NCI-H1436 (cell line): ENCODE data around the gene SCAP.
"Not testable (repeated sequence)": the region's sequence is repeated elsewhere in the genome, so short reads cannot be mapped to it uniquely, and the experiment has no call there.

ENCODE experiments used
- DNase-seq: peaks from one replicate; lab custom pipeline; 2025; lab: John Stamatoyannopoulos, UW

Gene SCAP

GRCh38 chr3:47480267-47480666, 4.5 kb upstream of the SCAP start:
- DNase-seq: not testable (repeated sequence)

GRCh38 chr3:47479826-47480160, 4.1 kb upstream of the SCAP start:
- DNase-seq: no peak

GRCh38 chr3:47478022-47478421, 2.3 kb upstream of the SCAP start:
- DNase-seq: no peak

- no peak for DNase-seq
Measured at GRCh38 chr3:47476644-47477199, 981 bp upstream of the SCAP start.

- no peak for DNase-seq
Measured at GRCh38 chr3:47476330-47476626, 537 bp upstream of the SCAP start.

GRCh38 chr3:47475029-47475569, 642 bp downstream of the SCAP start:
- no peak for DNase-seq

- DNase-seq: no peak
Measured at GRCh38 chr3:47473391-47473790, 2.4 kb downstream of the SCAP start.

- DNase-seq: no peak
Measured at GRCh38 chr3:47469616-47470015, 6.1 kb downstream of the SCAP start.

GRCh38 chr3:47468315-47468714, 7.4 kb downstream of the SCAP start:
- not testable (repeated sequence) for DNase-seq

GRCh38 chr3:47464588-47464987, 11.2 kb downstream of the SCAP start:
- DNase-seq: no peak

GRCh38 chr3:47459534-47460085, 16.1 kb downstream of the SCAP start:
- DNase-seq: not testable (repeated sequence)

GRCh38 chr3:47456984-47457383, 18.8 kb downstream of the SCAP start:
- no peak for DNase-seq

GRCh38 chr3:47455806-47456452, 19.8 kb downstream of the SCAP start:
- DNase-seq: no peak

- DNase-seq: no peak
Measured at GRCh38 chr3:47452453-47453215, 23.1 kb downstream of the SCAP start.

- no peak for DNase-seq
Measured at GRCh38 chr3:47444103-47444502, 31.6 kb downstream of the SCAP start.

GRCh38 chr3:47443611-47443995, 32.1 kb downstream of the SCAP start:
- no peak for DNase-seq

- DNase-seq: no peak
Measured at GRCh38 chr3:47441796-47442551, 33.8 kb downstream of the SCAP start.

- DNase-seq: no peak
Measured at GRCh38 chr3:47440131-47440530, 35.6 kb downstream of the SCAP start.

- no peak for DNase-seq
Measured at GRCh38 chr3:47436180-47436579, 39.6 kb downstream of the SCAP start.

- no peak for DNase-seq
Measured at GRCh38 chr3:47434849-47435248, 40.9 kb downstream of the SCAP start.

- no peak for DNase-seq
Measured at GRCh38 chr3:47433796-47434195, 41.9 kb downstream of the SCAP start.

GRCh38 chr3:47432673-47433072, 43.1 kb downstream of the SCAP start:
- no peak for DNase-seq
